K562 (cell line): ENCODE data around the gene FOXJ3. TPM values are rescaled to one million over a fixed set of nuclear protein-coding genes. Genes with fewer than 3 reads are reported as not detected.

Experiments used
- ATAC-seq: fragments of 200-7000 bp; cut with Tn5 transposase; 3 replicates; pipeline ENCODE4 v1.9.1; 2020; ENCODE audit warnings: moderate library complexity
- BruUV-seq: library from RNA; stranded (reverse); fragments of 400-500 nt; replicated peaks from 2 replicates; lab custom pipeline; 2021; lab: Mats Ljungman, UMichigan
- CTCF ChIA-PET: fragments of 300-600 bp; formaldehyde crosslinking; extraction: SDS; loops from one replicate; lab custom pipeline; 2021; ENCODE audit warnings: low intra/inter-chr PET ratio; lab: Yijun Ruan, JAX
- POLR2A ChIA-PET: fragments of 300-600, 350-650 bp; sonication (Branson Sonifier 250); formaldehyde crosslinking; extraction: SDS; loops from one replicate; lab custom pipeline; 2021; ENCODE audit warnings: antibody characterized with exemption, inconsistent platforms; lab: Yijun Ruan, JAX
- DNase-seq, 4 experiments: peaks; one replicate each; pipeline versions ENCODE4 v3.0.0 to v3.0.0-alpha.2; 2011 to 2018; ENCODE audit warnings: low spot score in 3 of 4, mixed read lengths in 3 of 4; ENCODE audit errors: extremely low read depth in 1 of 4
- FAIRE-seq: peaks from 2 replicates; lab custom pipeline; 2011; peaks lifted over from hg19 to GRCh38; lab: Jason Lieb, UNC
- H2AFZ ChIP-seq: 2 replicates; pipeline ENCODE4 v1.6.0; 2011; ENCODE audit warnings: low read depth, low read length, control low read depth, inconsistent platforms
- H3K27ac ChIP-seq: fragments of 200-600 bp; 3 replicates; pipeline ENCODE4 v1.8.0; 2011; ENCODE audit warnings: low read depth, mild to moderate bottlenecking, control low read depth, inconsistent platforms, low read length, moderate library complexity, mixed read lengths; ENCODE audit errors: extremely low read depth
- H3K27me3 ChIP-seq, 2 experiments: fragments of 300-600 bp in 1 of 2; 2 replicates in 1 of 2; 3 replicates in 1 of 2; pipeline versions ENCODE4 v1.6.0 to v1.8.0; 2011; ENCODE audit warnings: inconsistent platforms in 2 of 2, low read length in 2 of 2, mild to moderate bottlenecking in 1 of 2, mixed read lengths in 1 of 2, moderate library complexity in 1 of 2; ENCODE audit not compliant: control insufficient read depth in 2 of 2, insufficient read depth in 2 of 2
- H3K36me3 ChIP-seq: fragments of 300-600 bp; 3 replicates; pipeline ENCODE4 v1.8.0; 2011; ENCODE audit warnings: mild to moderate bottlenecking, low read length, inconsistent platforms; ENCODE audit not compliant: control insufficient read depth, insufficient read depth
- H3K4me1 ChIP-seq, 2 experiments: fragments of 200-600 bp in 1 of 2; replicated peaks in 1 of 2; 2 replicates in 1 of 2; 3 replicates in 1 of 2; pipeline versions ENCODE4 v1.5.1 to v1.8.0; 2011; ENCODE audit warnings: inconsistent platforms in 2 of 2, low read length in 2 of 2, mild to moderate bottlenecking in 1 of 2, mixed read lengths in 1 of 2, moderate library complexity in 1 of 2; ENCODE audit not compliant: control insufficient read depth in 2 of 2, insufficient read depth in 2 of 2
- H3K4me2 ChIP-seq: 2 replicates; pipeline ENCODE4 v1.6.1; 2011; ENCODE audit warnings: low read length, control low read depth, inconsistent platforms, mixed read lengths; ENCODE audit not compliant: insufficient read depth
- H3K4me3 ChIP-seq: fragments of 200-600 bp; sonication (generic), shearing (Covaris generic); 2 replicates; pipeline ENCODE4 v1.5.1; 2016; ENCODE audit warnings: control low read depth, inconsistent platforms
- H3K79me2 ChIP-seq: fragments of 200-600 bp; 3 replicates; pipeline ENCODE4 v1.8.0; 2011; ENCODE audit warnings: low read length, inconsistent platforms; ENCODE audit not compliant: control insufficient read depth, insufficient read depth
- H3K9ac ChIP-seq, 2 experiments: 2 replicates each; pipeline versions ENCODE4 v1.6.0 to v1.6.1; 2011; ENCODE audit warnings: low read depth in 2 of 2, low read length in 2 of 2, control low read depth in 1 of 2, inconsistent platforms in 1 of 2, mild to moderate bottlenecking in 1 of 2, mixed read lengths in 1 of 2; ENCODE audit not compliant: insufficient read depth in 1 of 2
- H3K9me1 ChIP-seq: one replicate; pipeline ENCODE4 v1.6.0; 2011; ENCODE audit warnings: inconsistent platforms, mild to moderate bottlenecking, low read length, moderate library complexity; ENCODE audit not compliant: control insufficient read depth, insufficient read depth
- H3K9me3 ChIP-seq: replicated peaks from 2 replicates; pipeline ENCODE4 v1.5.1; 2011; ENCODE audit warnings: low read depth, low read length, inconsistent platforms; ENCODE audit not compliant: control insufficient read depth, insufficient read depth
- H4K20me1 ChIP-seq: replicated peaks from 2 replicates; pipeline ENCODE4 v1.6.1; 2011; ENCODE audit warnings: low read length, inconsistent platforms, mixed read lengths; ENCODE audit not compliant: control insufficient read depth, insufficient read depth
- ATF3 ChIP-seq, 2 experiments: fragments of 450-650 bp in 1 of 2; sonication (generic) in 1 of 2; formaldehyde crosslinking in 1 of 2; IDR thresholded peaks in 1 of 2; conservative IDR thresholded peaks in 1 of 2; 2 replicates each; pipeline versions ENCODE4 v1.6.1 to v1.8.1; 2016 to 2023; ENCODE audit warnings: mild to moderate bottlenecking in 2 of 2, moderate library complexity in 2 of 2, inconsistent platforms in 1 of 2, missing genetic modification reagents in 1 of 2
- ESRRB ChIP-seq: fragments of 250-450 bp; sonication (Bioruptor Pico); IDR thresholded peaks from 2 replicates; pipeline ENCODE4 v1.5.0; 2020; ENCODE audit warnings: mild to moderate bottlenecking, moderate library complexity, borderline replicate concordance
- FOSL1 ChIP-seq: fragments of 200-800 bp; sonication (Bioruptor generic); conservative IDR thresholded peaks from 2 replicates; pipeline ENCODE4 v1.6.1; 2016; ENCODE audit warnings: missing genetic modification characterization, missing compliant biosample characterization
- JUND ChIP-seq, 2 experiments: IDR thresholded peaks; 2 replicates in 1 of 2; 3 replicates in 1 of 2; pipeline ENCODE4 v1.6.1; 2011; ENCODE audit warnings: borderline replicate concordance in 2 of 2, low read depth in 2 of 2, low read length in 2 of 2, improper control_type of control experiment in 1 of 2, missing biosample characterization in 1 of 2, missing genetic modification characterization in 1 of 2, missing genetic modification reagents in 1 of 2
- NEUROD1 ChIP-seq: fragments of 150-350 bp; IDR thresholded peaks from 2 replicates; pipeline ENCODE4 v1.6.1; 2014; ENCODE audit warnings: borderline replicate concordance, low read length, low read depth; ENCODE audit not compliant: partially characterized antibody
- ZFP30 ChIP-seq: fragments of 250-450 bp; sonication (Bioruptor Pico); IDR thresholded peaks from 2 replicates; pipeline ENCODE4 v1.8.0; 2022; ENCODE audit warnings: moderate library complexity, mild to moderate bottlenecking, inconsistent platforms, borderline replicate concordance
- ZNF121 ChIP-seq: sonication (generic); formaldehyde crosslinking; conservative IDR thresholded peaks from 2 replicates; pipeline ENCODE4 v1.8.0; 2022; ENCODE audit warnings: missing genetic modification reagents
- ZNF384 ChIP-seq: IDR thresholded peaks from 2 replicates; pipeline ENCODE4 v1.6.1; 2012; ENCODE audit warnings: low read depth, low read length, improper control_type of control experiment
- WGBS: fragments of 100-300 bp; shearing (Covaris generic); methylation state at CpG from one replicate; pipeline ENCODE4 v1.1.6; 2016; ENCODE audit warnings: low coverage, mixed read lengths; ENCODE audit not compliant: insufficient coverage; ENCODE audit errors: missing lambda C conversion rate; 5-methylcytosine and 5-hydroxymethylcytosine counted together
- in situ Hi-C: fragments of 300-500 bp; cut with MboI; formaldehyde crosslinking; loops from 4 replicates; pipeline ENCODE4 v1.15.0; 2018; ENCODE audit warnings: inconsistent platforms, mixed read lengths
- intact Hi-C: fragments of 100-400 bp; cut with micrococcal nuclease; formaldehyde crosslinking; loops from 2 replicates; pipeline ENCODE4 v1.14.2; 2022
- polyA plus RNA-seq, 8 experiments: library from polyadenylated mRNA; depleted of rRNA in 4 of 8; stranded (reverse) in 5 of 8; unstranded in 3 of 8; fragments of >200 nt; fragmentation: Nextera tagmentation in 2 of 8; fragmentation: Illumina TruSeq in 1 of 8; extraction: Ambion mirVana in 2 of 8; extraction: Trizol in 1 of 8; gene quantifications; 2 replicates each; pipeline versions ENCODE4 v1.2.1 to v1.2.3, GENCODE V29; 2011 to 2014; ENCODE audit warnings: inconsistent platforms in 1 of 8, missing spikeins in 1 of 8
- total RNA-seq, 7 experiments: library from RNA; depleted of rRNA in 6 of 7; stranded (reverse); fragments of >200 nt in 6 of 7; fragmentation: Illumina TruSeq in 2 of 7; extraction: Trizol in 2 of 7; gene quantifications; 2 replicates each; pipeline versions ENCODE4 v1.2.1 to v1.2.3, GENCODE V29; 2011 to 2021; ENCODE audit warnings: low replicate concordance in 1 of 7
- TF ChIP-seq, protein P1 (sequence below): fragments of 450-650 bp; formaldehyde crosslinking; IDR thresholded peaks from 2 replicates; pipeline ENCODE4 v1.4.0; 2020; ENCODE audit warnings: mild to moderate bottlenecking, mixed read lengths

Gene FOXJ3
- total and polyA plus RNA-seq, 9 of the 15 experiments (the other 6 are each of a cell fraction or from before 2014, with no cell fraction given), result 8.7 to 35.3 (median 23.4) TPM

GRCh38 chr1:42316292-42316691 is 18.7 kb downstream of the FOXJ3 start:
- intact Hi-C loops (no loop called here), in situ Hi-C loops (no loop called here)
- TF ChIP-seq ZNF384 (0 out of 2 replicates have a peak, but pooled peaks have one; percentile 5), JUND (IDR thresholded peaks at IDR 0.05; ENCODE audit: borderline replicate concordance, low read depth, low read length) (peak; percentile 71), JUND (tag; IDR thresholded peaks at IDR 0.05; ENCODE audit: borderline replicate concordance, low read depth, low read length) (peak; percentile 52; the same call in 1 of the 3 replicates), ATF3 (IDR thresholded peaks at IDR 0.05) (peak; percentile 74), ATF3 (CRISPR knock-in tag; conservative IDR thresholded peaks at IDR 0.05) (no peak), ZNF121 (CRISPR knock-in tag) (peak; percentile 57), ZFP30 (no peak), NEUROD1 (no peak), ESRRB (CRISPR knock-in tag) (no peak), FOSL1 (tag) (peak; percentile 39; the same call in 1 of the 2 replicates)
- TF ChIP-seq, protein P1, sequence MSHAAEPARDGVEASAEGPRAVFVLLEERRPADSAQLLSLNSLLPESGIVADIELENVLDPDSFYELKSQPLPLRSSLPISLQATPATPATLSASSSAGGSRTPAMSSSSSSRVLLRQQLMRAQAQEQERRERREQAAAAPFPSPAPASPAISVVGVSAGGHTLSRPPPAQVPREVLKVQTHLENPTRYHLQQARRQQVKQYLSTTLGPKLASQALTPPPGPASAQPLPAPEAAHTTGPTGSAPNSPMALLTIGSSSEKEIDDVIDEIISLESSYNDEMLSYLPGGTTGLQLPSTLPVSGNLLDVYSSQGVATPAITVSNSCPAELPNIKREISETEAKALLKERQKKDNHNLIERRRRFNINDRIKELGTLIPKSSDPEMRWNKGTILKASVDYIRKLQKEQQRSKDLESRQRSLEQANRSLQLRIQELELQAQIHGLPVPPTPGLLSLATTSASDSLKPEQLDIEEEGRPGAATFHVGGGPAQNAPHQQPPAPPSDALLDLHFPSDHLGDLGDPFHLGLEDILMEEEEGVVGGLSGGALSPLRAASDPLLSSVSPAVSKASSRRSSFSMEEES, result no peak
- no peak overlapping the region for H3K27ac ChIP-seq
- no peaks in the 10 kb centered on the region for H3K9me1 ChIP-seq
- peaks cover 20% of the 10 kb centered on the region for H4K20me1 ChIP-seq
- FAIRE-seq, result no peak
- H3K4me1 ChIP-seq, result peaks cover 0 to 12% of the 10 kb centered on the region in 2 experiments; a peak in 2 of 5 replicates
- H3K9ac ChIP-seq, result no peak overlapping the region
- no TSS peak for BruUV-seq
- H3K4me3 ChIP-seq, result no peak overlapping the region
- POLR2A ChIA-PET, result interaction anchor here (0.6 to 1.3 kb wide), 6 partner anchors 13 to 1534 kb away, joined by 3 to 4 read pairs (median 4); no protein-coding TSS in a partner anchor
- peaks cover 96% of the 10 kb centered on the region for H3K79me2 ChIP-seq
- H3K4me2 ChIP-seq, result no peak overlapping the region
- no peaks in the 10 kb centered on the region; the same call in 2 of the 3 replicates for H3K36me3 ChIP-seq
- no peak for ATAC-seq
- CTCF ChIA-PET, result no interaction called here
- no peaks in the 10 kb centered on the region for H3K9me3 ChIP-seq
- H3K27me3 ChIP-seq, result no peaks in the 10 kb centered on the region
- DNase-seq, result peak in 1 of 4 experiments; percentile 22
- WGBS, result 41% methylated on average over 2 of the region's 2 CpGs
- no peak overlapping the region for H2AFZ ChIP-seq
